GM21737 (cell line): ENCODE results near the gene PINLYP.

Experiments
- ATAC-seq: cut with Tn5 transposase; IDR thresholded peaks from one replicate; pipeline ENCODE4 v1.9.1; 2021; ENCODE audit warnings: mild to moderate bottlenecking, moderate library complexity; ENCODE audit not compliant: unreplicated experiment

Gene PINLYP

DNA sequence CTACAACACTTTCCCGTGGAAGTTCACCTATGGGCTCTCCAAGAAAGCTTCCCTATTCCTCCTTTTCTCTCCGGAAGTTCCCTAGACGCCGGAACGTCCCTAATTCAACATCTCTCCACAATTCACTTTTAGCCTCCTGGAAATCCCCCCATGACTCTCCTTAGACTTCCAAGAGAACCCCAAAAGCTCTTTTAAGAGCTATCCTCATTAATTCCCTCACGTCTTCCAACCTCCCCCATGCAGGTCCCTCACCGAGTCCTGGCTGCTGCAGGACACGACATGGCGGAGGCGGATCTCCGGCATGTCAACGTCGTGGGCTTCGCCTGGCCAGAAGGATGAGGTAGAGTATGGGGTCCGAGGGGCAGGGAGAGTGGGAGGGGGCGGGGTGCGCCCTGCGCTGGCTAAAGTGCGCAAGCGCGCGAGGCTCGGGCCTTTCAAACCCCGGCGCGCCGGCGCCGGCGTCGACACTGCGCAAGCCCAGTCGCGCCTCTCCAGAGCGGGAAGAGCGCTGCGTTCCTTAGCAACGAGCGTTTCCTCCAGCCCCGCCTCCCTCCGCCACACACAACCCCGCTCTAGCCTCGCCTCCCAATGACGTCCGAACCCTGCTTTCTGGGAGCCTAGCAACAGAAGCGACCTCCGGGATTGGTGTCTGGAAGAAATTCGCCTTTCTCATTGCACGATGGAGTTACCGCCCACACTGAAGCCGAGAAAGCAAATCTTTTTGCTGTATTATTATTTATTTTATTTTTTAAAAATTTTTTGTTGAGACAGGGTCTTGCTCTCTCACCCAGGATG lies at the start of gene PINLYP, which contains the start of gene XRCC1:
Gene PINLYP (plus strand): TSS at position 646 of the 795 bp plus-strand sequence. CDS start 1,391 bp downstream, outside the sequence.
Gene XRCC1 (minus strand): TSS at position 372 of the 795 bp plus-strand sequence. CDS start 69 bp downstream, at position 303.
- ATAC-seq: peak; percentile 93

DNA sequence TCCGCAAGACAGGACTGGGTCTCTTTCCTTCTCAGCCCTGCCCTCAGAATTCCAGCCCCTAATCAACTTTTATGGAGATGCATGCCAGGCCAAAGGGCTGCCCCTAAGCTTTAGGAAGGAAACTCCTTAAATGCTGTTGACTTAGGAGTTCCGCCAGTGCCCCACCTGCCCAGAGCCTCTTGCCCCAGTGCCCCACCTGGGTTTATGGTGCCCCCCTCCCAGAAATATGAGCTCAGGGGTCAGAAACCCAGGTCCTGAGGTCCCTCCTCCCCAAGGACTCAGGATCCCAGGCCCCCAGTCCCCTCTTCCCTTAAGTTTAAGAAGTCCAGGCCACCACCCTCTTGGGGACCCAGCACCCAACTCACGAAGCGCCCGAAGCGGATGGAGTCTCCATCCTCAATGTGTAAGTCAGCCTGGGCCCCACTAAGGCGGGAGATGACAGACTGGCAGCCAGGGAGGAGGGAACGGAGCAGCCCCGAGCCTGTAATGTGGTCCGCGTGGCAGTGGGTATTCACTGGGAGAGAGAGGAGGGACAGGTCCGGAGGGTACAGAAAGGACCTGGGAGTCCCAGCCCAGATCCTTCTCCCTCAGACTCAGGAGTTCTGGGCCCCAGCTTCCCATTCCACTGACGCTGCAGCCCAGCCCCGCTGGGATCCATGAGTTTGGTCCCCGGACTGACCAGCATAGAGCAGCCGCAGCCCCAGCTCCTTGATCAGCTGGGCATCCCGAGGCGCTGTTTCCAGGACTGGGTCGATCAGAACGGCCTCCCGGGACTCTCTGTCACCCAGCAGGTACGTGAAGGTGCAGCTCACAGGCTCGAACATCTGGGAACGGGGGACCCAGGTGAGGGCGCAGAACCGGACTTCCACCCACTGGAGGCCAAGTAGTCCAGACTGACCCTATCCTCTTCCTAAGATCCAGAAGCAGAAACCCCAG lies 49.5 kb upstream of the PINLYP start:
- no peak for ATAC-seq

DNA sequence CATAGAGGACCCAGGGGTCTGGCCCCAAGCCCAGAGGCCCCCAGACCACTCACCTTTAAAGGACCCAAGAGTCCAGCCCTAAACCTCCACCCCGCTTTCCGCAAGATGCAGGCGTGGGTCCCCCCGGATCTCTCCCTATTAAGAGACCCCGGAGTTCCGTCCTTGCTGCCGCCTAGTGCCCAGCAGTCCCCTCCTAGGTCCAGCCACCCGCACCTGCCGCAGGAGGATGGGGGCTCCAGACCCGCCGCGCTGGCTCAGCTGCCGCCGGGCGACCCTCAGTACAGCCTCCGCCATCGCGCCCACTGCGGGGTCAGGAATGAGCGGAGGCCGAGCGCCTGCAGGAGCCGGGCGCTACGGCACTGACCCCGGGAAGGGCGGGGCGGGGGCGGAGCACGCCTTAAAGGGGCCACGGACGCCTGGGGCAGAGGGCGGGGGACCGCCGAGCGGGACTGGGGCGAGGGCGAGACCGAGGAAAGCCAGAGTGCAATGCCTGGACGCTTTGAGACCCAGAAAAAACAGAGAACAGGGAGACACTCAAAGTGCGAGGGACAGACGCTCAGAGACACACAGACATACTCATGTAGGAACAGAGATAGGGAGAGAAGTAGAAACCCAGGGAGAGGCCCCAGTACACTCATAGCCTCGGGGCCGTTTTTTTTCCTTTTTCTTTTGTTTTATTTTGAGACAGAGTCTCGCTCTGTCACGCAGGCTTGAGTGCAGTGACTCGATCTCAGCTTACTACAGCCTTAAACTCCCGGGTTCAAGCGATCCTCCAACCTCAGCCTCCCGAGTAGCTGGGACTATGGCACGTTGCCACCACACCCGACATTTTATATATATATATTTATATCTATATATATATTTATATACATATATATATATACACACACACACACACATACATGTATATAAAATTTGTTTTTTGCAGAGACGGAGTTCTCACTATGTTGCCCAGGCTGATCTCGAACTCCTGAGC lies 48.4 kb upstream of the PINLYP start, which contains the start of gene ETHE1:
Gene ETHE1 (minus strand): TSS at position 318 of the 976 bp plus-strand sequence. CDS start 24 bp downstream, at position 294.
- peak; percentile 65 for ATAC-seq

DNA sequence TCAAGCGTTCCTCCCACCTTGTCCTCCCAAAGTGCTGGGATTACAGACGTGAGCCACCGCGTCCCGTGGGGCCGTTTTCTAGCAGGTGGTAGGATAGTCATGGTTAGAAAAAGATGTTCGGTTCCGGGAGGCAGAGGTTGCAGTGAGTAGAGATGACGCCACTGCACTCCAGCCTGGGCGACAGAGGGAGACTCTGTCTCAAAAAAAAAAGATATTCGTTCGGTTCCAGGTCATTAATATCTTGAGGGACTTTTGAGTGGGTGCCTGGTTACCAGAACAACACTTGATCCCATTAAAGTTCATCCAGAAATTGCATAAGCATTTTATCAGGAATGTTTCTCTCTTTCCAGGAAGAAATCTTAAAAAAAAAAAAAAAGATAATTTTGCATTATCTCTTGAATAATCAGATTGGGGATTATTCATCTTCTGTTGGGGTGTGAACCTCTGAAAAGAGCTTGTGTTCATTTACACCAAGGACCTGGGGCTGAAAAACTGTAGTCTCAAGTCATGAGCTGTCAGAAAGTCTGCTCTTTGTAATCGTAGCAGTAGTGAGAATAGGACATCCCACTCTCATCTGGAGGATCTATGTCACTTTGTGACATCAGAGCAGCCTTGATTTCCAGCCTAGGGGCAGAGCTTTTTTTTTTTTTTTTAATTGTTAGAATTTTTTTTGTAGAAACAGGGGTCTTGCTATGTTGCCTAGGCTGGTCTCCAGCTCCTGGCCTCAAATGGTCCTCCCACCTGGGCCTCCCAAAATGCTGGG lies 47.6 kb upstream of the PINLYP start:
- no peak for ATAC-seq

DNA sequence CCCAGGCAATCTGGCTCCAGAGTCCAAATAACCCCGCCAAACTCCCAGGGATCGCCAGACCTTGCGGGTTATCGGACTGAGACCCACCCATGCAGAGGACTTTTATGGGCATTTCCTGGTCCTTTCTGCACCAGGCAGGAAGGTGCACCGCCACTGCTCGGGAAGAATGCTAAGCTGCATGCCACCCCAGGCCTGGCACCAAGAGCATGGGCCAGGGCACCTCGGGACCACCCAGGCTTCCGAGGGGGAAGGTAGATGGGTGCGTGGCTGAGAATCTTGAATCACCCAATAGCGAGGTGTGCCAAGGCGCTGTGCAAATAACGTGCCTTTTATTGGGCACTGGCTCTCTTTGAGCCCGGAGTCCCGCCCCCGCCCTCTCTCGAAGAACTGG lies 43.0 kb upstream of the PINLYP start:
- no peak for ATAC-seq

DNA sequence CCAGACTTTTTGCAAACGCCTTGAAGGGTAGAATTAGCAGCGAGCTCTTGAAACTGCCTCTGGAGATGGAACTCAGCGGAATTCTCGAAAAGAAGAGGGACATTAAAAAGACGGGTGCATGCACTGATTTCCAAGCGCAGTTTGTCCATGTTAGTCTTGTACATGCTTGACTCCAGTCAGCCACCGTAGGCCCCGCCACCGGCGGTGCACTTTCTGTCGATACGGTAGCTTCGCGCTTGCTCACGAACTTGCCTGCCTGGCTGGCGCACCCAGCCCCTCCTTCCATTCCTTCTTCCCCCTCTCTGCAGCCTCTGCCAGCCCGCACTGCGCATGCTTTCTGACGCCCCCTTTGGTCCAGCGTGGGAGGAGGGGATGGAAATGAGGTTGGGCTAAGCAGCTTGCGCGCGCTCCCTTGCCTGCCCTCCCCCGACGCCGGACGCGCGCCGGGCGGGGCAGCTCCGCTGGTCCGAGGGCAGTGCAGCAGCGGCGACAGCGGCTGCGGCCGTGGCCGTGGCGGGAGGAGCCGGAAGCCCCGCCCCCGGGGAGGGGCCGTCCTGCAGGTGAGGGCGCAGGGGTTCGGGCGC lies 42.5 kb upstream of the PINLYP start, which contains the start of gene ZNF575:
Gene ZNF575 (plus strand): TSS at position 227 of the 584 bp plus-strand sequence. CDS start 1,235 bp downstream, outside the sequence.
- ATAC-seq: peak; percentile 50

DNA sequence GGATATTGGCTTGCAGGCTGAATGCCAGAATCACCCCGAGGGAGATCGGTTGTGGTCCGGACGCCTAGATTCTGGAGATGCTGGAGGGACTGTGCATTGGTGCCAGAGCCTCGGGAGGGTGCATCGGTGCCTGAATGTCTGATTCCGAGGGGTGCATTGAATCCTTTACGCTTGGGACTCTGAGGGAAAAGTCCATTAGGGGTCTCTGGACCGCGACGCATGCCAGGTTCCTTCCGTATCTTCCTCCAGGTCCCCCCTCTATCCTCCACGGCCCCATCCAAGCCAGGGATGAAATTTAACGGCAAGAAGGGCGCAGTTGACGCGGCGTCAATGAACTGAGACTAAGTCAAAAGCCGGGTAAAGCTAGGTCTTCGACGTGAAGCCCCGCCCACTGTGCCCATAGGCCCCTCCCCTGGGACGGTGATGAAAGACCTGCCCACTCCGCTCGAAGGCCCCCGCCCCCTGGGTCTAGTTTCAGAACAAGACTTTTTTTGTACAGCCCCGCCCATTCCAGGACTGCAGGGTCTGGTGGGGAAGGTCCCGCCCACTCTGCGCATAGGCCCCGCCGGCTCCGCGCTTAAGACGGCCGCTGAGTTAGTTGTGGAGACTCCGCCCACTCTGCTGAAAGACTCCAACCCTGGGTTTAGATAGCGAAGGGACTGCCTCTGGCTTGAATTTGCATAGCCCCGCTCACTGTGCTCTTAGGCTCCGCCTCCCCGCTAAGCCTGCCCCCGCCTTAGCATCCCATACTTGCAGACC lies 41.9 kb upstream of the PINLYP start:
- ATAC-seq: peak; percentile 55

DNA sequence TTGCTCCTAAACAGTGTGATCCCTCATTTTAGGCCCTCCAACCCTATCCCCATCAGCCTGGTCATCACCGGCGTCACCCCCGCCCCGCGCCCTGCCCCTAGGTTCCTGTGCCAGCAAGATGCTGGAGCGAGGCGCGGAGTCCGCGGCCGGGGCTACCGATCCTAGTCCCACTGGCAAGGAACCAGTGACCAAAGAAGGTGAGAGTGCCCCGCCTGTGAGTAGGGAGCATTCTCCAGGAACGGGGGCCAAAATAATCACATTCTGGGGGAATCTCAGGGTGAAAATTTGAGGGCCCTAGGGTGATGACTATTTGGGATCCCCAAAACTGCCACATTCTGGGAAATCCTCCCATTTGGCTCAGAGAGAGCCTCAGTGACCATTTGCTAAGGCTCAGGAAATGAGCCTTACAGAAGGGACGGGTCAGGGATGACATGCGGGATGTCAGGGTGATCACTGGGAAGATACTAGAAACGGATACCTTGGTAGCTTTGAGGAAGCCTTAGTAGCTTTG lies 41.2 kb upstream of the PINLYP start:
- ATAC-seq: peak; percentile 3

DNA sequence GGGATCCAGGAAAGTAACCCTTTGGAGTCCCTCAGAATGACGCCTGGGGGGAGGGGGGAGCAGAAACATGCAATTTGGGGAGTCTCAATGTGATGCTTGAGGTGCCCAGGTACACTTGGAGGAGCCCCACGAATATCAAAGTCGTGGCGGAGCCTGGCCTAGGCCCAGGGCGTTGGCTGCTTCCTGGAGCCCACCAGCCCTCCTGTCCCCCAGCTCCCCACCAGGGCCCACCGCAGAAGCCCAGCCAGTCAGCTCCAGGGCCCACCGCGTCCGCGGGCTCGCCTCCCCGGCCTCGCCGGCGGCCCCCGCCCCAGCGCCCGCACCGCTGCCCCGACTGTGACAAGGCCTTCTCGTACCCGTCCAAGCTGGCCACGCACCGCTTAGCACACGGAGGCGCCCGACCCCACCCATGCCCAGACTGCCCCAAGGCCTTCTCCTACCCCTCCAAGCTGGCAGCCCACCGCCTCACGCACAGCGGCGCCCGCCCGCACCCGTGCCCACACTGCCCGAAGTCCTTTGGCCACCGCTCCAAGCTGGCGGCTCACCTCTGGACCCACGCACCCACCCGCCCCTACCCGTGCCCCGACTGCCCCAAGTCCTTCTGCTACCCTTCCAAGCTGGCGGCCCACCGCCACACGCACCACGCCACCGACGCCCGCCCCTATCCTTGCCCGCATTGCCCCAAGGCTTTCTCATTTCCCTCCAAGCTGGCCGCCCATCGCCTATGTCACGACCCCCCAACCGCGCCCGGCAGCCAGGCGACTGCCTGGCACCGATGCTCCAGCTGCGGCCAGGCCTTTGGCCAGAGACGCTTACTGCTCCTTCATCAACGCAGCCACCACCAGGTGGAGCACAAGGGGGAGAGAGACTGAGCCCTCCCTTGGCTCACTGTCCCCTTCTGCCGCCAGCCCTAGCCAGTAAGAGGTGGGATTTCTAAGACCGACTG lies 40.5 kb upstream of the PINLYP start:
- no peak for ATAC-seq

DNA sequence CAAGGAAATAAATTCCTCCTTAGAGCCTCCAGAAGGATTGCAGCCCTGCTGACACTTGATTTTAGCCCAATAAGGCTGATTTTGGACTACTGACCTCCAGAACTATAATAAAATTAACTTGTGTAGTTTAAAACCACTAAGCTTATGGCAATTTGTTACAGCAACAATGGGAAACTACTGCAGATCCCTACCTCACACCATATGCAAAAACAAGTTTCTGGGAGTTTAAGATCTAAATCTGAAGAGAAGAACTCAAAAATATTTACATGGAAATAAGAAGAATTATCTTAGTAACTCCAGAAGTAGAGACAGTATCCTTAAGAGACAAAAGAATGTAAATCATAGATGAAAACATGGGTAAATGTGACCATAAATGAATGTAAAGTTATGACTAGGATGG lies 36.7 kb upstream of the PINLYP start:
- ATAC-seq: no peak

DNA sequence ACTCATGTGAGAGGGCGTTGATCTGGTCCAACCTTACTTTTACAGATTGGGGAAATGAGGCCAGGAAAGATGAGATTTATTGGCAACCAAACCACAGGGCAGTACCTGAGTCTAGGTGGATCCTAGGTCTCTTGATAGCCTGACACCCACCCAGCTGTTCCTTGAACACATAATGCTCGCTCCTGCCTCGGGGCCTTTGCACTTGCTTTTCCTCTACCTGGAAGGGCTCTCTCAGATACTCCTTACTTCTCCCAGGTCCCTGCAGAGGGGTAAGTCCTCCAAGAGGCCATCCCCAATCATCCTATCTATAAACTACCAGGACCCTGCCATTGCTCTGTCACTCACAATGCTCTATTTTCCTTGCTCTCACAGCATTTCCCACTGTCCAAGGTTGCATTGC lies 35.2 kb upstream of the PINLYP start:
- no peak for ATAC-seq

DNA sequence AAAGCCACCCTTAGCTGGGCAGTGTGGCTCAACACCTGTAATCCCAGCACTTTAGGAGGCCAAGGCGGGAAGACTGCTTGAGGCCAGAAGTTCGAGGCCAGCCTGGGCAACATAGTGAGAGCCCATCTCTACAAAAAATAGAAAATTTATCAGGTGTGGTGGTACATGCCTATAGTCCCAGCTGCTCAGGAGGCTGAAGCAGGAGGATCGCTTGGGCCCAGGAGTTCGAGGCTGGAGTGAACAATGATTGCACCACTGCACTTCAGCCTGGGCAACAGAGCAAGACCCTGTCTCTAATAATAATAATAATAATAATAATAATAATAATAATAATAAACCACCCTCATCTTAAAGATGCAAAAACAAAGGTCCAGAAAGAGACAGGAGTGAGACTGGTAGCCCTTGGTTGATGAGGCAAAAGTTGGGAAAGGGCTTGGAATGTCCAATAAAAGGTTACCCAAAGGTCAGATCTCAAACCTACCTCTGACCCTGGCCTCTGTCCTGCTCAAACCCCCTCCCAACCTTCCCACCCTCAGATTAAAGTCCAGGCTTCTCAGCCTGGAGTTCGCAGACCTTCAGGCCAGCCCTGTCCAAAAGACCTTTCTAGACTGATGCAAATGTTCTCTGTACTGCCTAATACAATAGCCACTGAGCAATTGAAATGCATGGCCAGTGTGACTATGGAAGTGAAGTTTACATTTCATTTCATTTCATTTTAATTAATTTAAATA lies 33.5 kb upstream of the PINLYP start:
- no peak for ATAC-seq

DNA sequence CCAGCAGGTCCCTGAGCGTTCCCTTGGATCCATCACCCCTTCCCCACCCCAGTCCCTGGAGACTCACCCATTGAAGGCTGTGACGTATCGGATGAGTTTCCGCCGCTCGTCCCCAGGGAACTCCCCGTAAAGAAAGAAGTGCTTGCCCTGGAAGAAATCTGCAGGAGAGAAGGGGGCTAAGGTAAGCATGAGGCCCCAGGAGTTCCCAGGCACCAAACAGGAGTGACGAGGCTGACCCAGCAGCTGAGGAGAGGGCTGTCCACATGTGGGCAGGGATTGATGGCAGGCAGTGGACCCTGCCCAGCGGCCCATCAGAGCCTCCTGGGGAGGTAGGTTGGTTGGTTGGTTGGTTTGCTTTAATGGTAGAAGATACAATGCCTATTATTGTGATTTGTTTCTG lies 31.5 kb upstream of the PINLYP start:
- no peak for ATAC-seq

DNA sequence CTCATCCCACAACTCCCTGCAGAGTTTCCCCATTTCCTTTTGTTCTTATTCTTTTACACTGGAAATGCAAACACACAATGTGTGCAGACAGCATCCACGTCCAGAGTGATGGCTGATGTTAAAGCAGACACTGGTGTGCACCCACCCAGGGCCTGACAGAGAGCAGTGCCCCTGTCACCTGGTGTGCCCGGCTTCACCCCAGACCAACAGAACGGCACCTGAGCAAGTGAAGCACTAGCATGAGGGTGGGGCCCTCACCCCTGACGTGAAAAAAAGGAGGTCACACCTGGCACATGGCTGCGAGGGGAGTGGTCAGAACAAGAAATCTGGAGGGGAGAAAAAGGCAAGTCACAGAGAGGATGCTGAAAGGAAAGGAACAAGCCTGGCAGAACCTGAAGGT lies 30.3 kb upstream of the PINLYP start:
- ATAC-seq: no peak

DNA sequence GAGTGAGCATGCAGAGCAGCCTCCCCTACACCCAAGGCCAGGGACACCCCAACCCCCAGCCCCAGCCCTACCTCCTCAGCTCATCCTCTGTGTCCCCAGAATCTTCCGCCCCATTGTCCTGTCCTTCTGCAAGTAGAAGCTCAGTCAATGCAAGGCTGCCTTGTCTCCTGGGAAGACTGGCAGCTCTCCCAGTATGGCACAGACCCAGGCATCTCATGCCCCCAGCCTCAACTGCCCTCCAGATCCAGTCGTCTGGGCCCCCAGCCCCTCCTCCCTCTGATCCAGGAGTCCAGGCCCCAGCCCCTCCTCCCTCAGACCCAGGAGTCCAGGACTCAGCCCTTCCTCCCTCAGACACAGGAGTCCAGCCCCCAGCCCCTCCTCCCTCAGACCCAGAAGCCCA lies 29.6 kb upstream of the PINLYP start:
- ATAC-seq: no peak

DNA sequence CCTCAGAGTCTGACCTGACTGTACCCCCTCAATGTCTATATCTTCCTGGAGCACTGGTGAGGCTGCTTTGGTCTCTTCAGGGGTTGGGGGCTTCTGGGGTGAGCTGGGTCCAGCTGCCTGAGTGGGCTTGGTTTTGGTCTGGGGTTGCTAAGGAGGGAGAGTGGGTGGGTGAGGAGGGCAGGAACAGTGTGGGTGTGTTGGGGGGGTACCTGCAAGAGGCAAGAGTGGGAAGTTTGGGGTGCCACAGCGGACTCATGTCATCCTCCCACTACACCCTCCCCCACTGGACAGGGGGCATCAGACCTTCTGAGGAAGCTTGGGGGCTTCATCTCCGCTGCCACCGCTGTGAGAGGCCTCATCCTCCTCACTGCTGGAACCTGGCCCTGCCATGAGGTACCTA lies 29.0 kb upstream of the PINLYP start:
- ATAC-seq: no peak
